Fibroblast of skin of abdomen (primary cell): ENCODE measurements around the gene MPEG1. TPM values are rescaled to one million over a fixed set of nuclear protein-coding genes. Genes with fewer than 3 reads are reported as not detected.

ENCODE experiments used
- DNase-seq: peaks from one replicate; pipeline ENCODE4 v3.0.0-alpha.2; 2013
- polyA plus RNA-seq, 2 experiments: library from polyadenylated mRNA; unstranded; fragments of 120-200 nt; gene quantifications; one replicate each; pipeline ENCODE4 v1.2.1, GENCODE V29; 2013; ENCODE audit not compliant: insufficient read length in 2 of 2

The MPEG1 gene, protein sequence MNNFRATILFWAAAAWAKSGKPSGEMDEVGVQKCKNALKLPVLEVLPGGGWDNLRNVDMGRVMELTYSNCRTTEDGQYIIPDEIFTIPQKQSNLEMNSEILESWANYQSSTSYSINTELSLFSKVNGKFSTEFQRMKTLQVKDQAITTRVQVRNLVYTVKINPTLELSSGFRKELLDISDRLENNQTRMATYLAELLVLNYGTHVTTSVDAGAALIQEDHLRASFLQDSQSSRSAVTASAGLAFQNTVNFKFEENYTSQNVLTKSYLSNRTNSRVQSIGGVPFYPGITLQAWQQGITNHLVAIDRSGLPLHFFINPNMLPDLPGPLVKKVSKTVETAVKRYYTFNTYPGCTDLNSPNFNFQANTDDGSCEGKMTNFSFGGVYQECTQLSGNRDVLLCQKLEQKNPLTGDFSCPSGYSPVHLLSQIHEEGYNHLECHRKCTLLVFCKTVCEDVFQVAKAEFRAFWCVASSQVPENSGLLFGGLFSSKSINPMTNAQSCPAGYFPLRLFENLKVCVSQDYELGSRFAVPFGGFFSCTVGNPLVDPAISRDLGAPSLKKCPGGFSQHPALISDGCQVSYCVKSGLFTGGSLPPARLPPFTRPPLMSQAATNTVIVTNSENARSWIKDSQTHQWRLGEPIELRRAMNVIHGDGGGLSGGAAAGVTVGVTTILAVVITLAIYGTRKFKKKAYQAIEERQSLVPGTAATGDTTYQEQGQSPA
- 0.05 TPM for polyA plus RNA-seq (2013, experiment 1 of 2; ENCODE audit: insufficient read length)
- 0.04 TPM for polyA plus RNA-seq (2013, experiment 2 of 2; ENCODE audit: insufficient read length)

DNA sequence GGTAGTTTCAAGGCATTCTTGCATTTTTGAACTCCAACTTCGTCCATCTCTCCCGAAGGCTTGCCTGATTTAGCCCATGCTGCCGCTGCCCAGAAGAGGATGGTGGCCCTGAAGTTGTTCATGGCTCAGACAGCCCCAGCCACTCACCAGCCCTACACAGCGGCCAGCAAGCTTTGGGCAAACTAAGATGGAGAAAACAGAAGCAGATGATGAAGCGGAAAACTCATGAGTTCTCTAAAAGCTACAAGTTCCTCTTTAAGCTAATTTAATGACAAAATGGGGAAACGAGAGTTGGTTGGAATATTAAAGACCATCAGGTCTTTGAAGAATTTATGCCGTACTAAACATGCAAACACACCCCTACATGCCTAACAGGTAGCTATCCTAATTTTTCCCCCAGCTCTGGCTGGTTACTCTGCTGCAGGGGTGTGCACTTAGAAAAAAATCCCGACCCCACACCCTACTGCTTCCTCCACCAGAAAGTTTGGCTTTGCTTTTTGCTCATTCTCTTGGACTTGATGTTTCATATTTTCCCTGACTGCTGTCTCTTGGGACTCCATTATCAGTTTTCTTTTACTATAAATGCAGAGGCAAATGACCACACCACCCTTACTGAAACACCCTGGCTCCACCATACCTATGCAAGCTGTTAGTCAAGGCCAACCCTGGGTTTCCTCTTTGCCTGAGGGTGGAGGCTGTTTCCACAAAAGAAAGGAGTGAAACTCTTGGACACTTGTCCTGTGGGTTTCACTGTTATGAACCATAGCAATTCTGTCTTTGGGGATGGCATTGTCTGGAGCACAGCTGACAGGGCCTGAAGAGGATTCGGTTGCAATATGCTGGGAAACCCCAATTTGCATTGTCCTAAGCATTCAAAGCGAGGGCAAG is at the start of gene MPEG1:
Gene MPEG1, minus strand, starts transcription at position 184 of the 888 bp plus-strand sequence. Its CDS starts 62 bp downstream, at position 122.
- DNase-seq = no peak

DNA sequence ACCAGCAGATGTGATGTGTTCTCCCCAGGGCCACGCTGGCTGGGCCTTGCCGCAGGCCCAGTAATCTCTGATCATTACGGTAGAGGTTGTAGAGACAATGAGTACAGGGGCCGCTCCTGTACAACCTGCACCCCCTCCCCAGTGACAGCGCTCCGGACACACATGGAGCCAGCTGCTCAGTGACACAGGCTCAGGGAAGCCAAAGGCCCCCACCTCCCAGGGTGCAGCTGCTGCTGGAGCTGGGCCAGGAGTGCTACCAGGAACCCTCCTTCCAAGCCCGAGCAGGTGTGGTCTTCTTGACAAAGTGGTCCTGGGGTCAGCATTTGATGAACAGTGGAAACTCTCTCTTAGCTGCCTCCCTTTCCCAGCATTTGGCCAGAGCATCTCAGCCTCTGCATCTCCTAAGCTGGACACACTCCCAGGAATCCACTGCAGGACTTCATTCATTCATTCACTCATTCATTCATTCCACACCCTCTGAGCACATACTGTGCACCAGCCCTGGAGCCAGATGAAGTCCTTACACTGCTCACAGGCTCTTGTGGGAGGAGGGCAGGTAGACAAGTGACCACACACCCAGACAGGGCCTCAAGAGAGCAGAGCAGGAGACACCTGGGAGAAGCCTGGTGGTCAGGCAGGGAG is 49.6 kb upstream of the MPEG1 start:
- DNase-seq = no peak

DNA sequence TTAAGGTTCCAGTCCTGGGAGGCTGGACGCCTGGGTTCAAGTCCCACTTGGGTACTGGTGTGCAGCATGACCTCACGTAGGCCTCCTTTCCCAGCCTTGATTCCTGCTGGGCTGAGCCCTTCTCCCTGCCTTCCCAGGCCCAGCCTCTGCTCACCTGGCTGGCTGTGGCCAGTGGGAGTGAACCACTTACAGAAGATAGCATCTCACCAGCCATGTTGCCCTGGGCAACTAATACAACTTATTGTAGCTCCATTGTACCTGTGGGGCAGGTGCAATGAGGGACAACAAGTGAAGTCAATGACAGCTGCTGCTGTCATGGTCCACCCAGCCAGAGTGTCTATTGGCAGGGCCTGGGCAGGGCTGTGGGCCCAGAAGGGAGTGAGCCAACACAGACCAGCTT is 48.4 kb upstream of the MPEG1 start:
- no peak for DNase-seq

DNA sequence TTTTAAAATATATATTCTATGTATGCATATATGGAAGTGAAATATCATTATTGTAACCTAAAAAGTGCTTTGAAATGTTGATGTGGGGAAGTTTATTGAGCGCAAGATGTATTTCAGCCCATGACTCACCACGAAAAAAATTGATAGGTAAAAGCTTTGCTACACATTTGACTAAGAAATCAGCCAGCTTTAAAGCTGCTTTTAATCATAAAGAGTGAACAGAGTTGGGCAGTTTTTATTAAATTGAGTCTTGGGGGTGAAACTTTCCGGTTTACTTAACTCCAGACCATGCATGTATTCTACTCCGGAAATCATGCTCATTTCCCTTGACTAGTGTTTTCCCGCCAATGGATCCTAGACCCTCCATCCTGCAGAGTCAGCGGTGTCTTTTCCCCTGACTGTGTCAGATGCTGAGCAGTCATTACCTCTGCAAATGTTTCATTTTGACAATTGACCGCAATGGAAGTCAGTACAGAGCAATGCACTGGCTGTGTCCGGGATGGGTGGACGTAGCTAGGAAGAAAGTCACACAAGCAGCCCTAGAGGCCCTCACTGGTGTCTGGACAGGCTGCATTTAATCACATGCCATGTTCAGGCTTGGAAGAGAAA is 47.2 kb upstream of the MPEG1 start:
- DNase-seq = no peak

DNA sequence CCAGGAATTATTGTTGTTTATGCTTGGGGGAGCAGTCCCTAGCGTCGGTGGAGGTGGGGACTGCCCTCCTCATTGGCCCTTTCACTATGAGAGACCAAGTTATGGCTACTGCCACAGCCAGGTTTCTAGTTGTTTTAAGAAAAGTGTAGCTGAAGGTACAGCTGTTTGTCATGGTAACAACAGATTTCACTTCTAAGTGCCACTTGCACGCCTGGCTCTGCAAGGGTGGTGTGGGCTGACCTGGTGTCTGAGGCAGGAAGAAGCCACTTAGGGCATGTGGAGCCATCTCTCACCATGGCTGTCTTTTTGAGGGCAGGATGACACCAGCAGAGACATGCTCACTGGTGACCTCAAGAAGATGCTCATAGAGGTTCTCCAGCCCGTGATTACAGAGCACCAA is 46.3 kb upstream of the MPEG1 start:
- DNase-seq = no peak

DNA sequence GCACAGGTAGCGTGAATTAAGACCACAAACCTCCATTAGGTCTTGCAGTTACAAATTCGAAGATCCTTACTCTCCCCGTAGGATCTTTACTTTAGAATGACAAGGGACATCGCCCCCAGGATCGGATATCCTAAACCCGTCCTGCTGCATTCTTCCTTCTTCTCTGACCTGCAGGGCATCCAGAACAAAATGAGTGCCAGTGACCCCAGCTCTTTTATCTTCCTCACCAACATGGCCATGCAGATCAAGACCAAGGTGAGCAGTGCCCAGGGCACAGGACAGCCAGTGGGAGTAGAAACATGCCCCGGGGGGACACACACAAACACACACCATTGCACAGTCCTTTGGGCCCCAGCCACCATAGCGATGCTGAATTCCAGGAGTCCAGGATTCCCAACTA is 42.6 kb upstream of the MPEG1 start:
- DNase-seq = no peak

DNA sequence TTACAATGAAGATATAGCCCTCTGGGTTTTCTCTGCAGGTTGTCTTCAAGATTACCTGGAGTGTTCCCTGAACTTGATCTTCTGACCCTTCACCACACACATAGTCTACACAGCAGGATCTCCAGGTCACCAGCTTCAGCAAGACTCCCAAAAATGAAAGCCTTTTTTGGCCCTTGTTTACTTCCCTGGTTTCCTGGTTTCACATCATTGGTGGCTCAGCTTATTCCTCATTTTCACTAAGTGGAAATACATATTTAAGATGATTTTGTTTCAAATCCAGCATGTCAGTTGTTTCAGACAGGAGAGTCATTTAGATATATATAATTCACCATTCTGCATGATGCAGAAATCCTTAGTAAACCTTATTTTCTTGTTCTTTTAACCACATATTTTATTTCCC is 41.6 kb upstream of the MPEG1 start:
- DNase-seq = no peak

DNA sequence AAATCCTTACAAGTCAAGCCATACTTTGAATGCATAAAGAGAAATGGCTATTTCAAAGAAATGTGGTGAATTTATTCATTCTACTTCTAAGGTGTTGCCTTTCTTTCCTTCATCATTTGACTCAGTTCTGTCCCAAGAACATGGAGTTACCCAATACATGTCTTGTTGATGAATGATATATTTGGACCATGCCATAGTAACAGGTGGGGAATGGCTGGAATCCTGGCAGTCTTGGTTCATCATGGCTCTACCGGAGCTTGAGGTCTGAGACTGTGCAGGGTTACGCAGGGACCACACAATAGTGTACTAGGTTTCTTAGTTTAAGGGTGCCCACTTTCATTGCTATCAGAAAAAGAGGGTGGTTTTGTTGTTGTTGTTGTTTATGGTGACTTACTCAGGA is 40.3 kb upstream of the MPEG1 start:
- DNase-seq = no peak

DNA sequence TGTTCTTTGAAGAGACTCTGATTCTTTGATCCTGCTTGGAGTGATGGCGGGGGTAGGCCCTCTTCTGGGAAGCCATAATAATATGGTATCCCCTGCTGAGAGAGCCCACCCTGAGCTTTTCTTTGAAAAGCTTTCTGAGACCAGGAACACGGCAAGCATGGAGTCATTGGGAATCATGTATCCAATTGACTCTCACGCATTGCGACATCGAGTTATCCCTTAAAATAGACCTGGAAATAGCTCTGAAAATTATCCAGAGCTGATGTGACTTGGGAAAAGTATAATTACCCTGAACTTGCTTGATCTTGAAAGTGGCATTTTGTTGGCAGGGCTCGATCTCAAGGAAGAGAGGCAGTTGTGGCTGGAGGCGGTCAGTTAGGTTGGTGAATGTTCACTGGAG is 36.8 kb upstream of the MPEG1 start:
- no peak for DNase-seq

DNA sequence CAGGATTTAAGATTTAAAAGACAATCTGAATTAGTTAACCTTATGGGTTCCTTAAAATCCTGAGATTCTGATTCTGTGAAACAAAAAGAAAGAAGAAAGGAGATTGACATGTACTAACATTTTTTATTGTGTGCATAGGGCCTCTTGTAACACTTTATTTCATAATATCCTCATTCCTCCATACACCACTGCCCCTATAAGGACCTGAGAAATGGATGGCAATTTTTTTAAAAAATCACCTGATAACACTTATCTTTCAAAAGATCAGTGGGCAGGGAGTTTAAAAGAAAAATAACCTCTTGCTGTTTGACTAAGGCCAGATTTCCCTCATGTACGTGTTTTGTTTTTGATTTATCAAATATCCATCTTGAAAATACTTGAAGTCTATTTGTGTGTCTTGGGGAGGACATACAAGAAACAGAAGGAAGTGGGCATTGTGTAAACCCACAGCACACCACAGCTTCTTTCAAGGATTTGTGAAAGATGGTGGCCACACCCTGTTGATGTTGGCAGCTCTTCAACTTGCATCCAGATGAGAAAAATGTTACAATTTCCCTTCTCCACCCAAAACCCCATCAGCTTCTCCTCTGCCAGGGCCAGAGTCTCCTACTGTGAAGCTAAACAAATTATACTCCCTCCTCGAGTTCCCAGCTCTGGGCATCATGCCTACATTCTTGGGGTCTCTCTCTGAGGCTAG is 35.0 kb upstream of the MPEG1 start:
- DNase-seq = no peak

DNA sequence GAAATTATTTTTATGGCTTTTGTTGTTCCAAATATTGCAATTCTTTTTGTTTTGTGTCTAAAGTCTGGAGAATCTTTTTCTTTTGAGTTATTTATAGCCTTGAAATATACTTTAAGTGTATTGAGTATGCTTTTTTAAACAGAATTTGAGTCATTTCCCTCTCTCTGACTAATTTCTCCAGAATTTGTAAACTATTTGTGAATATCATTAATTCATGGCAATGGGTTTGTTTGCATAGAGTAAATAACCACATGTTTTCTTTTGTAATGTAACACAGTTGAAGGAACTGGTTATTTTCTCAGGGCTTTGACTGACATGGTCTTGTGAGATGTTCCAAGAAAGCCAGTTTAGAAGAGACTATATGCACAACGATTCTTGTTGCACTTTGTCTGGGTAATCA is 30.9 kb upstream of the MPEG1 start:
- DNase-seq = no peak

DNA sequence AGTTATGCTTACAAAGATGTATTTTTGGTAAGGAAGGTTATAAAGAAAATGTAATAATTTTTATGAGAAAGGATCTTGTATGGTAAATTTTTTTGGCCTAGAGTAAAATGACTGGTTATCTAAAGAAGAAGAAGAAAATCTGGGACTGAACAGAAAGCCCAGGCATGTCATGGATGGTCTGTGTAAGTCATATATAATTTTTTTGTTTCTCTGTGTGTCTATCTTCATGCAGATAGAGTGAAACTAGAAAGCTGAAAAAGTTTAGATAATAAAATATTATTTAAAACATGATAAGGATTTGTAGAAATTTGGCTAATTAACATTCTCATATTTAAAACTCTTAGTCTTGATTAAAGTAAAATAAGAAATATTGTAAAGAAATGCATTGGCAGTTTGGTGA is 27.6 kb upstream of the MPEG1 start:
- no peak for DNase-seq

DNA sequence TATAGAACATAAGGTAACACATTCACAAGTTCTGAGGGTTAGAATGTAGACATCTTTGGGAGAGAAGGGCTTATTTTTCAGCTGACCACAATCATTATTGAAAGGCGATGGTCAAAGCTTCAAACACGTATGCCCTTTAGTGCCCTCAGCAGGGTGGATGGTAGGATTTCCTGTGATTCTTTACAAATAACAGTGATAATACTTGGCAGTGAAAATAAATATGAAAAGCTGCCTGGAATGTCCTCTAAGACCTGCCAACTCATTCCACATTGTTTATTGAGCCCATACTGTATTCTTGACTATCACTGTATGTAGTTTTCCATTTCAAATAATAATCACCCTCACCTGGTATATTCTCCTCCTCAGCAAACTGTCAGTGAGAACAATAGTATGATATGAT is 13.7 kb upstream of the MPEG1 start:
- no peak for DNase-seq

DNA sequence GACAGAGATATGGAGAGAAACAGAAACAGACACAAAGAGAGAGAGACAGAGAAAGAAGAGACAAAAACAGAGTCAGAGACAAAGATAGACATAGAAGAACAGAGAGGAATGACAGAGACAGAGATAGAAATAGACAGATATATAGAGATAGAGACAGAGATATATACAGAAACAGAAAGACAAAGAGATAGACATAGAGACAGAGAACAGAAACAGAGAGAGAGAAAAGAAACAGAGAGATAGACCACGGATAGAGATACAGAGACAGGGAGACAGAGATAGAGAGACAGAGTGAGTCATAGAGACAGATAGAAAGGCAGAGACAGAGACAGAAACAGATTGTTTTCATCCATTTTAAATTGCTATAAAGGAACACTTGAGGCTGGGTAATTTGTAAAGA is 12.3 kb upstream of the MPEG1 start:
- no peak for DNase-seq

DNA sequence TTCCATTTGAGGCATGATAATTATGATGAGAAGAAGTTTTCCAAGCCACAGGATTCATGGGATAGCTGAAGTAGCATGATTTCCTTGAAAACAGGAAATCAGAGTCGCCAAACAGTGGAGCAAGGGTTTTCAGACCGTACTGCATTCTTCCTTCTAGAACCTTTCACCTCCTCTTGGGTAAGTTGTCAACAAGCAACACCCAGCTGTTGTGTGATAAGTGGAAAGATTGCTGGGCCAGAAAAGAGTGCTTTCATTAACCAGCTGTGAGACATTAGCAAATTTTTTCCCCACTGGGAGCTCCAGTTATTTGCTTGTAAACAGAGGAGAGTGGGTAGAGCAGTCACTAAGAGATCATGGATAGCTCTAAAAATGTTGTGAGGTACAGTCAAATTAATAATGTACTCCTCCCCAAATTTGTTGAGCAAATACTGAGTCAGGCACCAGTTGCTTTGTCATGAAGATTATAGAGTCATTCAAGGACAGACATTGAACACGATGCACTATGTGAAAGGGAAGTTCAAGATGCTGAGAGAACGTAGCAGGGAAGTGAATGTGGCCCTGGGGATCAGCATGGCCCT is 11.7 kb upstream of the MPEG1 start:
- no peak for DNase-seq

DNA sequence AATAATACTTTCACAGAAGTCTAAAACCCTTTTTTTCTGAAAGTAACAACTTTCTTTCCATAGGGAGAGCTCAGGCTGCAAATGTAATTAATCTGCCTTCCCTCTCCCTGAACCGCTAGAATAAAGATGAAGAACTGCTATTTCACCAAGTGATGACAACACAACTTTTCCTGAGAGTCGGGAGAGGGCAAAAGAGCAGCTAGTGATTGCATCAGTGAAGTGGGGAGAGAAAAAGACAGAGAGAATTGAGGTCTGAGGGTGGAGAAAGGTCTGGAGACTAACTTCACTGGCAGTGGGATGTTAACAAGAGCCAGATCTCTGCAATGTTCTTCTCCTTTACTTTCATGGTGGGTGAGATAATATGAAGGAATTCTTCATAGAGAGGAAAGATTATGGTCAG is 10.9 kb upstream of the MPEG1 start:
- peak; percentile 22 for DNase-seq

DNA sequence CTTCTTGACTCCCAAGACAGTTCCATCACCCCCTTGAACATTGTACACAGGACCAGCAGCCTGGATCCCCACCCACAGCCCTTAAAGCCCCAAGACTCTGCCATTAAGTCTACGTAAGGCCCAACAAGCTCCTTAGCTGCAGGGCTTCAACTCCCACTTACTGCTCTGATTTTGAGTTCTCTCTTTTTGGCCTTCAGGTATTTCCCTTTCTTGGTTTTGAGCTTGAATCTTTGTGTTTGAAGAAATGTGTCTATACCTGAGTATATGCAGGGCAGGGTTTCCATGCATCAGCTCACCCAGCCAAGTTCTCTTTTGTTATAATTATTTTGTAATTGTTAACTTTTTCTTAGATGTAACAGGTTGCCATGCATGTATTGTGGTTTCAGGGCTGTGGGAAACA is 10.4 kb upstream of the MPEG1 start:
- no peak for DNase-seq

DNA sequence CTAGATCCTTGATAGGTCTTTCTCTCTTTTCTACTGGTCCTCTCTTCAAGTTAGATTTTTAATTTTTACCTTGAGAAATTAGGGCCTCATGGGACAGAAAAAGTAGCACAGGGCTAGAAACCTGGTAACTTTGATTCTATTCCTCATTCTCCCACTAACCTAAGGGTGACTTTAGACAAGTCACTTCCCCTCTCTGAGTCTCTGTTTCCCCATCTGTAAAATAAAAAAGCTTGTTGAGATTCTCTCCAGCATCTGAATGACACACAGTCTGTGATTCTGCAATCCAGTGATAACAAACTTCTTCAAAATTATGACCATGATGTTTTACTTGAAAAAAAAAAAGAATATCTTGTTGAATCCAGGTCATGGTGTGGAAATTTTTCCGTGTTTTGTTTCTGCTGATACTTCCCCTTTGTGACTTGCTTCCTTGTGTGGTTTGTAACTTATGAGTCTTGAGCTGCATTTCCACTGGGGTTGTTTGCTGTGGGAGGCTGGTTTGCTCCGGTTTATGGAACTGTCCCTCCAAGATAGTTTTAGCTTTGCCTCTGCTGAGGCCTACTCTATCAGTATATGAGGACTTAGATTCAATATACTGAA is 9.8 kb upstream of the MPEG1 start:
- DNase-seq = no peak

DNA sequence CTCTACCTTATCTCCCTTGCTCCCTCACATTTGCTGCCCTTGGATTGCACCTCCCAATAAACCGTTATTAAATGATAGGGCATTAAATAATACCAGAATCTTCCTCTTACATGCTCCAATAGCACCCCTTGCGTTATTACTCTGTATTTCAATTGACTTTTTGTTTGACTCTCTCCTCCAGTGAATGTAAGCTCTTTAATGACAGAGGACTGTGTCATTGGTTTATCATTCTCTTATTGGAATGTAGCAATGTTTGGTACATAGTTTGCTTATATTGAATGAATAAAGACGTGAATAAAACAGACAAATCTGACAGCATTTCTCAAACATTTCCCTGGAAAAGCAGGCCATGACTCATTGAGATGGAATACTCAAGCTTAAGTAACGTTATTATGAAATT is 8.7 kb upstream of the MPEG1 start:
- peak; percentile 80 for DNase-seq

DNA sequence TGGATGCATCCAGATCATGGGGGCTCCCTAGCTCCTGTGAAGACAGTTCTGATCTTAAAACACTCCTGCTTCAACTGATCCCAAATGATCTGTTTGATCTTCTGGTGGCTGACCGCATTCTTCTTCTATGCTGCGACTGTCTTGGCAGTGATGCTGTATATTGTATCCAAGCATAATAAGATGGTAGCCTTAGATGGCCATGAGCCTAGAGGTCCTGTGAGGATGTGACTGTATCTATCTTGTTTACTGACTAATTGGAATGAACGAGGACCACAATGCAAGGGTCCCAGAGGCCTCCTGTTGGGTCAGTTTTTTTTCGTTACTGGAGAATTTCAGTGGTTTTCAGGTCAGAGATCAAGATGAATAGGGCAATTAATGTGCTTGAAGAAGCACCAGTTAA is 7.1 kb upstream of the MPEG1 start:
- DNase-seq = no peak

DNA sequence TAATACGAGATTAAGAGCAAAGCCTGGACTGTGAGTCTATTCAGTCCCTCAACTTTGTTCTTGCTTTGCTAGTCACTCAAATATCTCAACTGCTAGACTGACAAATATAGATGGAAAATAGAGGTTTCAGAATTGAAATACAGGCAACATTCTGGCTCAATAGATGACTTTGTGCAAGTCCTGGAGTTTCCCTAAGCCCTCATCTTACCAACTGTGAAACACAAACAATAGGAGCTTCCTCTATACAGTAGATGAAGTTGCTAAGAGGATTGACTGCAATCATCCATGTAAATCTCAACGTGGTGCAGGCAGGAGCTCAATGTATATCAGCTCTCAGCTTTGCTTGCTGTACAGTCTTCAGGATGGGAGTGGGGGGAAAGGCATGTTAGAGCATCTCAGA is 6.2 kb upstream of the MPEG1 start:
- DNase-seq = no peak
